ENCODE results near the gene CREBRF. TPM values are rescaled to one million over a fixed set of nuclear protein-coding genes. Genes with fewer than 3 reads are reported as not detected.
"Not testable (repeated sequence)": the region's sequence is repeated elsewhere in the genome, so short reads cannot be mapped to it uniquely, and the experiment has no call there.

CREBRF gene
- total and polyA plus RNA-seq, 2 donors (not counting 1 experiment from before 2014, with no cell fraction given) = 29.7 to 89.7 TPM

DNA sequence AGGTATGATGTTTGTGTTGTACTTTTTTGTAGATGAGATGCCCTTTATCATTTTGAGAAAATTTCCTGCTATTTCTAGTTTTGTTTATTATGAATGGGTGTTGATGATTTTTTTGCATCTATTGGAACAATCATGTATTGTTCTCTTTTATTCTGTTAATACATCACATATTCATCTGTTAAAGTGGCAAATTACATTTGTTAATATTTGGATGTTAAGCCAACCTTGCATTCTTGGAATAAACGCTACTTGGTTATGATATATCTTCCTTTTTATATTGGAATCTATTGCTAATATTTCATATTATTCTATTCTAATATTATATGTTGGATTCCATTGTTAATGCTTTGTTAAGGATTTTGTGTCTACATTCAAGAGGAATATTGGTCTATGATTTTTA, 63.6 kb downstream of the CREBRF start:
- peaks cover 2% of the 10 kb centered on the region for H3K9me3 Mint-ChIP-seq (ENCODE audit: insufficient read depth)
- TF ChIP-seq CTCF (IDR thresholded peaks at IDR 0.05) = no peak
- no peak for TF ChIP-seq EZH2 (IDR thresholded peaks at IDR 0.05; ENCODE audit: borderline replicate concordance, insufficient read depth, low read depth, low read length, poor library complexity, severe bottlenecking)
- DNase-seq = no peak
- no peak overlapping the region for H2AFZ ChIP-seq (ENCODE audit: insufficient read depth, low read depth, low read length, poor library complexity, severe bottlenecking)
- H3K27me3 ChIP-seq (replicated peaks in 1 of 4; ENCODE audit: control extremely low read depth in 1 of 4, control insufficient read depth in 3 of 4, insufficient read depth in 4 of 4, low read length in 3 of 4) = no peaks in the 10 kb centered on the region
- ATAC-seq (ENCODE audit: low read depth) = no peak
- H3K79me2 ChIP-seq (ENCODE audit: control insufficient read depth, insufficient read depth, low read length) = peaks cover 7% of the 10 kb centered on the region
- H3K9ac ChIP-seq (ENCODE audit: low read length) = no peak overlapping the region
- POLR2A ChIA-PET = no interaction called here
- no peaks in the 10 kb centered on the region for H3K4me1 ChIP-seq (ENCODE audit: control insufficient read depth in 2 of 2, insufficient read depth in 2 of 2, low read length in 2 of 2)
- intact Hi-C loops (cut with micrococcal nuclease) = no loop called here
- peaks cover 13 to 39% of the 10 kb centered on the region in 2 experiments for H3K36me3 ChIP-seq (replicated peaks in 1 of 2; ENCODE audit: control extremely low read depth in 1 of 2, control insufficient read depth in 1 of 2, extremely low read depth in 1 of 2, insufficient read depth in 2 of 2, low read length in 1 of 2)
- no CpG with 5 or more reads among the region's 1 CpG for WGBS (ENCODE audit: insufficient coverage)
- H3K27me3 Mint-ChIP-seq = no peaks in the 10 kb centered on the region
- H3K4me2 ChIP-seq (replicated peaks; ENCODE audit: low read depth, low read length, poor library complexity, severe bottlenecking) = no peak overlapping the region
- H3K4me3 ChIP-seq (ENCODE audit: control extremely low read depth in 1 of 5, extremely low read depth in 1 of 5, insufficient read depth in 1 of 5, low read depth in 2 of 5, low read length in 4 of 5) = no peak overlapping the region
- H3K27ac ChIP-seq (ENCODE audit: low read length in 2 of 2) = no peak overlapping the region
- H3K4me1 Mint-ChIP-seq = peaks cover 5% of the 10 kb centered on the region
- H4K20me1 ChIP-seq (ENCODE audit: control insufficient read depth, insufficient read depth, low read length, poor library complexity, severe bottlenecking) = peaks cover 7% of the 10 kb centered on the region
- H3K27ac Mint-ChIP-seq = no peak overlapping the region
- CTCF ChIA-PET = interaction anchor here (0.7 kb wide), 1 partner anchor 16 kb away, joined by 3 read pairs; no protein-coding TSS in a partner anchor
- H3K4me3 Mint-ChIP-seq = no peak overlapping the region
- H3K9me3 ChIP-seq (ENCODE audit: control extremely low read depth in 1 of 3, control insufficient read depth in 2 of 3, insufficient read depth in 1 of 3, low read length in 2 of 3) = peaks cover 0 to 10% (median 7%) of the 10 kb centered on the region in 3 donors

DNA sequence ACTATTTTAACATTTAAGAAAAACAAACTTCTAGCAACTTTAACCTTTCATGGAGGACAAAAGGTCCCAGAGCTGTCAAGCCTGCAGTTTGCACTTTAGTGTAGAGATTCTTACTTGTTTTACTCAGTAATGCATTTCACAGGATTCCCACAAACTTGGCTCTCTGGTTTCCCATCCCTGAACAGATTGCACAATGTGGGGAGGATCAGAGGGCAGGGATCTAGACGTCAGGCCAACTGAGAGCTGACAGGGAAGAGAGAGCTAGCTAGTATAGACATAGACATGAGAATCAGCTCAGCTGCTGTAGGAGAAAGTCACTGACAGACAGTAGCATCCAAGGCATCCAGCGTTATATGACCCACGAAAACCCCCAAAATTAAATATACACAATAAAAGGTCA, 67.3 kb downstream of the CREBRF start:
- ChIA-PET POLR2A (no interaction called here), CTCF (interaction anchor here (0.6 kb wide), 1 partner anchor 16 kb away, joined by 3 read pairs; no protein-coding TSS in a partner anchor)
- Mint-ChIP-seq H3K4me1 (no peaks in the 10 kb centered on the region), H3K27me3 (no peaks in the 10 kb centered on the region), H3K4me3 (no peak overlapping the region), H3K9me3 (ENCODE audit: insufficient read depth) (peaks cover 2% of the 10 kb centered on the region), H3K27ac (no peak overlapping the region)
- no peaks in the 10 kb centered on the region for H3K4me1 ChIP-seq (ENCODE audit: control insufficient read depth in 2 of 2, insufficient read depth in 2 of 2, low read length in 2 of 2)
- no peaks in the 10 kb centered on the region for H3K27me3 ChIP-seq (replicated peaks in 1 of 4; ENCODE audit: control extremely low read depth in 1 of 4, control insufficient read depth in 3 of 4, insufficient read depth in 4 of 4, low read length in 3 of 4)
- no peak for ATAC-seq (ENCODE audit: low read depth)
- WGBS (ENCODE audit: insufficient coverage) = 80% methylated on average over 1 of the region's 3 CpGs
- no peak overlapping the region for H3K9ac ChIP-seq (ENCODE audit: low read length)
- peaks cover 9 to 41% of the 10 kb centered on the region in 2 experiments for H3K36me3 ChIP-seq (replicated peaks in 1 of 2; ENCODE audit: control extremely low read depth in 1 of 2, control insufficient read depth in 1 of 2, extremely low read depth in 1 of 2, insufficient read depth in 2 of 2, low read length in 1 of 2)
- H3K4me2 ChIP-seq (replicated peaks; ENCODE audit: low read depth, low read length, poor library complexity, severe bottlenecking) = no peak overlapping the region
- DNase-seq = no peak
- intact Hi-C loops (cut with micrococcal nuclease) = no loop called here
- H3K27ac ChIP-seq (ENCODE audit: low read length in 2 of 2) = no peak overlapping the region
- H3K79me2 ChIP-seq (ENCODE audit: control insufficient read depth, insufficient read depth, low read length) = peaks cover 3% of the 10 kb centered on the region
- peaks cover 0 to 10% (median 7%) of the 10 kb centered on the region in 3 donors for H3K9me3 ChIP-seq (ENCODE audit: control extremely low read depth in 1 of 3, control insufficient read depth in 2 of 3, insufficient read depth in 1 of 3, low read length in 2 of 3)
- TF ChIP-seq EZH2 (IDR thresholded peaks at IDR 0.05; ENCODE audit: borderline replicate concordance, insufficient read depth, low read depth, low read length, poor library complexity, severe bottlenecking) (no peak), CTCF (IDR thresholded peaks at IDR 0.05) (no peak)
- no peak overlapping the region for H2AFZ ChIP-seq (ENCODE audit: insufficient read depth, low read depth, low read length, poor library complexity, severe bottlenecking)
- no peak overlapping the region for H3K4me3 ChIP-seq (ENCODE audit: control extremely low read depth in 1 of 5, extremely low read depth in 1 of 5, insufficient read depth in 1 of 5, low read depth in 2 of 5, low read length in 4 of 5)
- peaks cover 7% of the 10 kb centered on the region for H4K20me1 ChIP-seq (ENCODE audit: control insufficient read depth, insufficient read depth, low read length, poor library complexity, severe bottlenecking)

GRCh38 chr5:173132166-173132565, 76.0 kb downstream of the CREBRF start:
- DNase-seq; ATAC-seq (ENCODE audit: low read depth); H3K79me2 ChIP-seq (ENCODE audit: control insufficient read depth, insufficient read depth, low read length); H3K4me2 ChIP-seq (replicated peaks; ENCODE audit: low read depth, low read length, poor library complexity, severe bottlenecking); H2AFZ ChIP-seq (ENCODE audit: insufficient read depth, low read depth, low read length, poor library complexity, severe bottlenecking); H3K4me3 ChIP-seq (ENCODE audit: control extremely low read depth in 1 of 5, extremely low read depth in 1 of 5, insufficient read depth in 1 of 5, low read depth in 2 of 5, low read length in 4 of 5); H3K27me3 ChIP-seq (replicated peaks in 1 of 4; ENCODE audit: control extremely low read depth in 1 of 4, control insufficient read depth in 3 of 4, insufficient read depth in 4 of 4, low read length in 3 of 4); H3K27ac ChIP-seq (ENCODE audit: low read length in 2 of 2); H3K4me3 Mint-ChIP-seq; H3K4me1 ChIP-seq (ENCODE audit: control insufficient read depth in 2 of 2, insufficient read depth in 2 of 2, low read length in 2 of 2); H3K9me3 Mint-ChIP-seq (ENCODE audit: insufficient read depth); H3K9ac ChIP-seq (ENCODE audit: low read length); H3K4me1 Mint-ChIP-seq; H3K27me3 Mint-ChIP-seq; intact Hi-C loops (cut with micrococcal nuclease); H3K9me3 ChIP-seq (ENCODE audit: control extremely low read depth in 1 of 3, control insufficient read depth in 2 of 3, insufficient read depth in 1 of 3, low read length in 2 of 3); H4K20me1 ChIP-seq (ENCODE audit: control insufficient read depth, insufficient read depth, low read length, poor library complexity, severe bottlenecking); POLR2A ChIA-PET; H3K27ac Mint-ChIP-seq: not testable (repeated sequence)
- 100% methylated on average over 2 of the region's 6 CpGs for WGBS (ENCODE audit: insufficient coverage)
- peaks cover 3 to 30% of the 10 kb centered on the region in 2 experiments for H3K36me3 ChIP-seq (replicated peaks in 1 of 2; ENCODE audit: control extremely low read depth in 1 of 2, control insufficient read depth in 1 of 2, extremely low read depth in 1 of 2, insufficient read depth in 2 of 2, low read length in 1 of 2)
- CTCF ChIA-PET = interaction anchor here (0.6 kb wide), 1 partner anchor 173 kb away, joined by 3 read pairs; no protein-coding TSS in a partner anchor

Data from B cell (primary cell).